GM19035 (cell line): ENCODE data around the gene SOX18.

ENCODE experiments used
- ATAC-seq: cut with Tn5 transposase; IDR thresholded peaks from one replicate; pipeline ENCODE4 v1.9.1; 2021; ENCODE audit not compliant: unreplicated experiment

The SOX18 gene

GRCh38 chr20:64053841-64054661, 4.6 kb upstream of the SOX18 start:
- no peak for ATAC-seq

- no peak for ATAC-seq
These were observed 3.8 kb upstream of the SOX18 start for GRCh38 chr20:64052987-64053840.

GRCh38 chr20:64052326-64052722, 2.9 kb upstream of the SOX18 start:
- ATAC-seq = no peak

GRCh38 chr20:64051561-64052325, 2.3 kb upstream of the SOX18 start:
- no peak for ATAC-seq

GRCh38 chr20:64051033-64051452, 1.6 kb upstream of the SOX18 start:
- no peak for ATAC-seq

GRCh38 chr20:64050261-64051032, 1.0 kb upstream of the SOX18 start:
- ATAC-seq = no peak

GRCh38 chr20:64049878-64050260, 430 bp upstream of the SOX18 start:
- ATAC-seq = no peak

- no peak for ATAC-seq
These were observed 916 bp downstream of the SOX18 start for GRCh38 chr20:64048402-64049044.

GRCh38 chr20:64047968-64048401, 1.5 kb downstream of the SOX18 start:
- ATAC-seq = no peak

GRCh38 chr20:64047046-64047389, 2.4 kb downstream of the SOX18 start:
- no peak for ATAC-seq

GRCh38 chr20:64045346-64046011, 4.0 kb downstream of the SOX18 start:
- no peak for ATAC-seq

- no peak for ATAC-seq
These were observed 4.8 kb downstream of the SOX18 start for GRCh38 chr20:64044484-64045247.

- ATAC-seq = no peak
These were observed 5.7 kb downstream of the SOX18 start for GRCh38 chr20:64043768-64044167.

GRCh38 chr20:64042054-64042781, 7.2 kb downstream of the SOX18 start:
- ATAC-seq = no peak

GRCh38 chr20:64041781-64042053, 7.7 kb downstream of the SOX18 start:
- no peak for ATAC-seq

- no peak for ATAC-seq
These were observed 8.2 kb downstream of the SOX18 start for GRCh38 chr20:64041040-64041780.

- no peak for ATAC-seq
These were observed 9.0 kb downstream of the SOX18 start for GRCh38 chr20:64040231-64041039.
